KOPT-K1 (cell line): ENCODE data around the gene KCTD7.
"Not testable (repeated sequence)": the region's sequence is repeated elsewhere in the genome, so short reads cannot be mapped to it uniquely, and the experiment has no call there.

Experiments used
- H3K27ac ChIP-seq: fragments of 200-600 bp; sonication (generic); 2 replicates; pipeline ENCODE4 v1.5.1; 2016; ENCODE audit warnings: antibody characterized with exemption, mild to moderate bottlenecking, low read depth, low read length; ENCODE audit not compliant: poor library complexity, severe bottlenecking
- H3K36me3 ChIP-seq: fragments of 200-600 bp; sonication (generic); 2 replicates; pipeline ENCODE4 v1.5.1; 2017; ENCODE audit warnings: antibody characterized with exemption, mild to moderate bottlenecking, low read length, moderate library complexity; ENCODE audit not compliant: insufficient read depth
- H3K9me3 ChIP-seq: fragments of 200-600 bp; sonication (generic); 2 replicates; pipeline ENCODE4 v1.5.1; 2017; ENCODE audit warnings: antibody characterized with exemption, low read length, mild to moderate bottlenecking; ENCODE audit not compliant: insufficient read depth, poor library complexity, severe bottlenecking

Gene KCTD7

GRCh38 chr7:66635322-66635981 lies 6.8 kb downstream of the KCTD7 start:
- H3K9me3 ChIP-seq, H3K27ac ChIP-seq: not testable (repeated sequence)
- peaks cover 32% of the 10 kb centered on the region for H3K36me3 ChIP-seq

GRCh38 chr7:66635982-66636546 lies 7.4 kb downstream of the KCTD7 start:
- not testable (repeated sequence) for H3K9me3 ChIP-seq, H3K27ac ChIP-seq
- H3K36me3 ChIP-seq, result peaks cover 33% of the 10 kb centered on the region

- Histone ChIP-seq H3K27ac (no peak overlapping the region), H3K9me3 (no peaks in the 10 kb centered on the region), H3K36me3 (peaks cover 50% of the 10 kb centered on the region)
Measured at GRCh38 chr7:66638309-66639099, 9.8 kb downstream of the KCTD7 start.

GRCh38 chr7:66639773-66640172 lies 11.1 kb downstream of the KCTD7 start:
- Histone ChIP-seq H3K27ac (no peak overlapping the region), H3K9me3 (no peaks in the 10 kb centered on the region), H3K36me3 (peaks cover 48% of the 10 kb centered on the region)

- H3K36me3 ChIP-seq, result peaks cover 48% of the 10 kb centered on the region
- H3K9me3 ChIP-seq, result no peaks in the 10 kb centered on the region
- no peak overlapping the region for H3K27ac ChIP-seq
Measured at GRCh38 chr7:66640802-66641525, 12.3 kb downstream of the KCTD7 start.

- peaks cover 48% of the 10 kb centered on the region for H3K36me3 ChIP-seq
Measured at GRCh38 chr7:66641526-66641871, 12.8 kb downstream of the KCTD7 start.

GRCh38 chr7:66642186-66642585 lies 13.5 kb downstream of the KCTD7 start:
- Histone ChIP-seq H3K27ac (no peak overlapping the region), H3K9me3 (no peaks in the 10 kb centered on the region), H3K36me3 (peaks cover 48% of the 10 kb centered on the region)

More at GRCh38 chr7:66641526-66641871, 12.8 kb downstream of the KCTD7 start:
- Histone ChIP-seq H3K9me3 (no peaks in the 10 kb centered on the region), H3K27ac (no peak overlapping the region)

GRCh38 chr7:66642932-66643331 lies 14.3 kb downstream of the KCTD7 start:
- Histone ChIP-seq H3K9me3 (no peaks in the 10 kb centered on the region), H3K36me3 (peaks cover 47% of the 10 kb centered on the region), H3K27ac (no peak overlapping the region)

GRCh38 chr7:66643395-66643794 lies 14.7 kb downstream of the KCTD7 start:
- Histone ChIP-seq H3K27ac (no peak overlapping the region), H3K36me3 (peaks cover 43% of the 10 kb centered on the region), H3K9me3 (no peaks in the 10 kb centered on the region)

- not testable (repeated sequence) for H3K27ac ChIP-seq, H3K9me3 ChIP-seq, H3K36me3 ChIP-seq
Measured at GRCh38 chr7:66651026-66651425, 22.3 kb downstream of the KCTD7 start.

- not testable (repeated sequence) for H3K36me3 ChIP-seq, H3K9me3 ChIP-seq
- peak overlapping the region; percentile 78 for H3K27ac ChIP-seq
Measured at GRCh38 chr7:66653719-66654274, 25.1 kb downstream of the KCTD7 start.

- no peaks in the 10 kb centered on the region for H3K36me3 ChIP-seq
- H3K9me3 ChIP-seq, result no peaks in the 10 kb centered on the region
- H3K27ac ChIP-seq, result peak overlapping the region; percentile 78
Measured at GRCh38 chr7:66654275-66655112, 25.8 kb downstream of the KCTD7 start.

- H3K9me3 ChIP-seq, H3K36me3 ChIP-seq: not testable (repeated sequence)
- H3K27ac ChIP-seq, result peak overlapping the region; percentile 78
Measured at GRCh38 chr7:66655113-66655806, 26.6 kb downstream of the KCTD7 start.
